GM12874 (cell line): ENCODE data around the gene LNPK.

ENCODE experiments used
- CTCF ChIP-seq: IDR thresholded peaks from 2 replicates; pipeline ENCODE4 v1.5.1; 2011; ENCODE audit warnings: low read depth, mild to moderate bottlenecking, control low read depth, low read length, moderate library complexity; ENCODE audit not compliant: insufficient read depth

The LNPK gene

GRCh38 chr2:175922160-175922559, 79.9 kb downstream of the LNPK start:
- no peak for TF ChIP-seq CTCF

GRCh38 chr2:175918935-175919334, 83.1 kb downstream of the LNPK start:
- no peak for TF ChIP-seq CTCF

GRCh38 chr2:175914846-175915245, 87.2 kb downstream of the LNPK start:
- no peak for TF ChIP-seq CTCF

GRCh38 chr2:175904035-175904434, 98.0 kb downstream of the LNPK start:
- no peak for TF ChIP-seq CTCF

GRCh38 chr2:175903384-175903936, 98.6 kb downstream of the LNPK start:
- no peak for TF ChIP-seq CTCF

GRCh38 chr2:175892046-175892445, 110.0 kb downstream of the LNPK start:
- no peak for TF ChIP-seq CTCF

GRCh38 chr2:175890636-175891242, 111.3 kb downstream of the LNPK start:
- TF ChIP-seq CTCF, result no peak
